Measurements from ENCODE around the gene TUBA1B. TPM values are rescaled to one million over a fixed set of nuclear protein-coding genes. Genes with fewer than 3 reads are reported as not detected.

Gene TUBA1B
- total RNA-seq, 1 donor from 2014 or later, result 253 TPM

DNA sequence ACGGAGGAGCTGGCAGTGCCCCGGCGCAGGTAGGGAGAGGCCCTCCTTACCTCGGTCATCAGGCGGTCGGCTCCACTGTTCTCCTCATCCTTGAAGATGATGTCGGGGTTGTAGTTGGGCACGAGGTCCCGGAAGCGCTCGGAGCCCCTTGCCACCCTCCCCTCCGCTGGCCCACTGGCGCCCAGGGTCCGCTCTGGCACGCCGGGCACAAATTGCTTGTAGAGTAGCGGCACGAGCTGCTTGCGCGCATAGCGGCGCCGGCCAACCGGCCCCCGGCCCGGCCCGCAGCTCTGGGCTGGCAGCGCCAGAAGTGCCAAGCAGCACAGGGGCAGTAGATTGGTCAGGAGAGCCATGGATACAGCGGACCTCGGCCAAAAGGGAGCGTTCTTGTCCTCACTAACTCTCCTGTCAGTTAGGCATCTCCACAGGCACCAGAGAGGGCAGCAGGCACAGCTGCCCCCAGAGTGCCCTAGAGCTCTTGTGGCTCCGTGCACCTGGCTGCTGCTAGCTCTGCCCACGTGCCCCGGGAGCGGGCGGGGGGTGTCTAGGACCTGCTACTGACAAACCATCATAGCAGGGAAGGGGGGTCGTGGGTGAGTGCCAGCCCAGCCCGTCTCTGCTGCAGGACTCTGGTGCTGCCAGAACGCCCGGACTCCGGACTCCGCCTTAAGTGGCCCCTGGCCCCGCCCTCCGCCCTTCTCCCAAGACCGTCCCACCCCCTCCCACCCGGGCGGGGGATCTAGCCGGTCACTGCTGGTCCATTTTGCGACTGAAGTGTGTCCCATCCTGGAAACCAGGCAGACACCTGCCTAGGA is 36.8 kb downstream of the TUBA1B start, which contains the start of gene DHH:
Gene DHH (minus strand): TSS at position 642 of the 815 bp plus-strand sequence. CDS start 289 bp downstream, at position 353.
- DNase-seq (ENCODE audit: low read depth), result no peak
- Histone ChIP-seq H3K36me3 (ENCODE audit: control insufficient read depth, insufficient read depth, low read length) (no peaks in the 10 kb centered on the region), H3K27me3 (ENCODE audit: control insufficient read depth, insufficient read depth, low read length) (peaks cover 43% of the 10 kb centered on the region), H3K4me3 (ENCODE audit: low read depth, low read length) (no peak within 1 kb of the TSS)
- no peak for FAIRE-seq
- TF ChIP-seq, protein P1, sequence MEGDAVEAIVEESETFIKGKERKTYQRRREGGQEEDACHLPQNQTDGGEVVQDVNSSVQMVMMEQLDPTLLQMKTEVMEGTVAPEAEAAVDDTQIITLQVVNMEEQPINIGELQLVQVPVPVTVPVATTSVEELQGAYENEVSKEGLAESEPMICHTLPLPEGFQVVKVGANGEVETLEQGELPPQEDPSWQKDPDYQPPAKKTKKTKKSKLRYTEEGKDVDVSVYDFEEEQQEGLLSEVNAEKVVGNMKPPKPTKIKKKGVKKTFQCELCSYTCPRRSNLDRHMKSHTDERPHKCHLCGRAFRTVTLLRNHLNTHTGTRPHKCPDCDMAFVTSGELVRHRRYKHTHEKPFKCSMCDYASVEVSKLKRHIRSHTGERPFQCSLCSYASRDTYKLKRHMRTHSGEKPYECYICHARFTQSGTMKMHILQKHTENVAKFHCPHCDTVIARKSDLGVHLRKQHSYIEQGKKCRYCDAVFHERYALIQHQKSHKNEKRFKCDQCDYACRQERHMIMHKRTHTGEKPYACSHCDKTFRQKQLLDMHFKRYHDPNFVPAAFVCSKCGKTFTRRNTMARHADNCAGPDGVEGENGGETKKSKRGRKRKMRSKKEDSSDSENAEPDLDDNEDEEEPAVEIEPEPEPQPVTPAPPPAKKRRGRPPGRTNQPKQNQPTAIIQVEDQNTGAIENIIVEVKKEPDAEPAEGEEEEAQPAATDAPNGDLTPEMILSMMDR (IDR thresholded peaks at IDR 0.05; ENCODE audit: insufficient read depth, low read length, severe bottlenecking), result no peak

DNA sequence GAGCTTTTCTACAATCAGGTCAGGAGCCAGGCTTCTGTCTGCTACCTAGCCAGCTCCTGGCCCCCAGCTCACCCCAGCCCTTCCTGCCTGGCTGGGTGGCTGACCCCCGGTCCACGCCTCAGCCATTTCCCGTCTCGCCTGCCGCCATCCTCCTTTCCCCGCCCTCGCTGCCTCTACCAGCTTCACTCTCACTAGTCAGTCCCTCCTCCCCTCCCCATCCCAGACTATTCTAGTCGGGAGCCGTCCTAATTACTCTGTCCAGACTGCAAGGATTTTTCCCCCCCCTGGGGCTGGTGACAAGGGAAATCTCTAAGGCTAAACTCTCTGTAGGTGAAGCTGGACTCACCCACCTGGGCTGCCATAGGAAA is 37.4 kb downstream of the TUBA1B start:
- TF ChIP-seq, protein P1 (IDR thresholded peaks at IDR 0.05; ENCODE audit: insufficient read depth, low read length, severe bottlenecking), result no peak
- Histone ChIP-seq H3K27me3 (ENCODE audit: control insufficient read depth, insufficient read depth, low read length) (peaks cover 47% of the 10 kb centered on the region), H3K36me3 (ENCODE audit: control insufficient read depth, insufficient read depth, low read length) (no peaks in the 10 kb centered on the region), H3K4me3 (ENCODE audit: low read depth, low read length) (no peak overlapping the region)
- DNase-seq (ENCODE audit: low read depth) (no peak), FAIRE-seq (no peak)

DNA sequence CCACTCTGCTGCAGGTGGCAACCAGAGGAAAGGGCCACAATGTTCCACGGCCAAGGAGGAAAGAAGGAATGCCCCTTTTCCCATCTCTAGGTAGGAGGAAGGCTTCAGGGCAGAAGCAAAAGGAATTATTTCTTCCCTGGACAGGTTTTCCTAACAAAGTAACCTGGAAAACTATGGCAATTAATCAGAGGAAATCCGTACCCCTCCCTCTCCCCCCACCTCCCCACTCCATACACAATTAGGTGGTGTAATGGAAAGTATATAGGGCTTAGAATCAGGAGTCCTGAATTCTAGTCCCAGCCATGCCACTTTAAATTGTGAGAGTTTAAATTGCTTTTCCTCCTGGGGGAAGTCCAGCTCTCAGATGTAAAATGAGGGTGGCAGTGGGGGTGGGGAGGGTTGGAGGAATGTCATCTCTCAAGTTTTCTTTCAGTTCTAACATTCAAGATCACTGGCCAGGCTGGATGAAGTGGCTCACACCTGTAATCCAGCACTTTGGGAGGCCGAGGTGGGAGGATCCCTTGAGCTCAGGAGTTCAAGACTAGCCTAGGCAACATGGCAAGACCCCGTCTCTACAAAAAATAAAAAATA is 38.3 kb downstream of the TUBA1B start:
- Histone ChIP-seq H3K4me3 (ENCODE audit: low read depth, low read length) (no peak overlapping the region), H3K36me3 (ENCODE audit: control insufficient read depth, insufficient read depth, low read length) (no peaks in the 10 kb centered on the region), H3K27me3 (ENCODE audit: control insufficient read depth, insufficient read depth, low read length) (peaks cover 47% of the 10 kb centered on the region)
- no peak for FAIRE-seq
- DNase-seq (ENCODE audit: low read depth), result no peak
- TF ChIP-seq, protein P1 (IDR thresholded peaks at IDR 0.05; ENCODE audit: insufficient read depth, low read length, severe bottlenecking), result no peak

DNA sequence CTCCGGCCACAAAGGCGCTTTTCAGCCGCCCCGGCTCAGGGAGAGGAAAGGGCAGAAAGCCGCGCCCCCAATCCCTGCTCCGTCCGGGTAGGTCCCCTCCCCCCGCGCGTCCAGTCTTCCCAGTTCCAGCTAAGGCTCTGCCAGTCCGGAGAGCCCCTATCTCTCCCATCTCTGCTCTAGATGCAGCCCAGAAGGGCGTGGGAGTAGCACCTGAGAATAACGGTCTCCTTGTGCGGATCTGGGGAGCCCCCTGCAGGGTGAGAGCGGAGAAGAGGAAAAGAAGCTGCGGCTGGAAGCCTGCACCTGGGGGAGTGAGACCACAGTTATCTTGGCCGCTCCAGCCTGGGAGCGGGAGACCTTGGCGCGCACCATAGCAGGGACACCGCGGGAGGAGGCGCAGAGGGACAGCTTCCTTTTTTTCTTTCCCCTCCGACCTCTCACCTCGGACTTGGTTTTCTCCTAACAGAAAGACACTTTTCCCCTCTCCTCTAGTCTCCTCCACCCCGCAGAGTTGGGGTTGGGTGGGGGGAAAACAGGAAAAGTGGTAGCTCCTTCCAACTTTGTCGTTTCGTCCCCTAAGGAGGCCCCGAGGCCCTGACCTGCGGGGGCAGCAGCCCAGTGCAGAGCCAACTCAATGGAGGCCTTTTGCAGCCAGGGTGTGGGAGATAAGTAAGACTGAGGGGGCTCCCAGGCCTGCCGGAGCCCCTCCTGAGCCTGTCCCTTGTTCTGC is 38.9 kb downstream of the TUBA1B start:
- DNase-seq (ENCODE audit: low read depth), result no peak
- FAIRE-seq, result no peak
- Histone ChIP-seq H3K27me3 (ENCODE audit: control insufficient read depth, insufficient read depth, low read length) (peaks cover 47% of the 10 kb centered on the region), H3K36me3 (ENCODE audit: control insufficient read depth, insufficient read depth, low read length) (no peaks in the 10 kb centered on the region), H3K4me3 (ENCODE audit: low read depth, low read length) (no peak overlapping the region)
- TF ChIP-seq, protein P1 (IDR thresholded peaks at IDR 0.05; ENCODE audit: insufficient read depth, low read length, severe bottlenecking), result peak; percentile 59

DNA sequence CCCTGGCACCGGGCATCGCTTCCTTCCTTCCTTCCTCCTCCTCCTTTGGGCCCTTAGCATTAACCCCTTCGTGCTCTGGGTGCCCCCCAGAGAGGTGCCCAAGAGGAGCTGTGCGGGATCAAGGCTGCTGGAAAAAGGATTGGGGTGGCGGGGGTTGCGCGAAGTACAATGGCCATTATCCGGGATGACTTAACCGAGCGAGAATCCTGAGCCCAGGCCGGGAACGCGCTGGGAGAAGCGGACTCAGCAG is 39.4 kb downstream of the TUBA1B start:
- DNase-seq (ENCODE audit: low read depth), result no peak
- TF ChIP-seq, protein P1 (IDR thresholded peaks at IDR 0.05; ENCODE audit: insufficient read depth, low read length, severe bottlenecking), result no peak
- peaks cover 47% of the 10 kb centered on the region for H3K27me3 ChIP-seq (ENCODE audit: control insufficient read depth, insufficient read depth, low read length)
- H3K36me3 ChIP-seq (ENCODE audit: control insufficient read depth, insufficient read depth, low read length), result no peaks in the 10 kb centered on the region
- no peak overlapping the region for H3K4me3 ChIP-seq (ENCODE audit: low read depth, low read length)
- FAIRE-seq, result no peak

Measured in bronchial epithelial cell (primary cell).